ENCODE results near the gene SNX5. TPM values are rescaled to one million over a fixed set of nuclear protein-coding genes. Genes with fewer than 3 reads are reported as not detected.

SNX5 gene
- total and polyA plus RNA-seq, 2 of the 8 experiments (the other 6 are each of a cell fraction or from before 2014, with no cell fraction given) = 155 to 194 TPM

DNA sequence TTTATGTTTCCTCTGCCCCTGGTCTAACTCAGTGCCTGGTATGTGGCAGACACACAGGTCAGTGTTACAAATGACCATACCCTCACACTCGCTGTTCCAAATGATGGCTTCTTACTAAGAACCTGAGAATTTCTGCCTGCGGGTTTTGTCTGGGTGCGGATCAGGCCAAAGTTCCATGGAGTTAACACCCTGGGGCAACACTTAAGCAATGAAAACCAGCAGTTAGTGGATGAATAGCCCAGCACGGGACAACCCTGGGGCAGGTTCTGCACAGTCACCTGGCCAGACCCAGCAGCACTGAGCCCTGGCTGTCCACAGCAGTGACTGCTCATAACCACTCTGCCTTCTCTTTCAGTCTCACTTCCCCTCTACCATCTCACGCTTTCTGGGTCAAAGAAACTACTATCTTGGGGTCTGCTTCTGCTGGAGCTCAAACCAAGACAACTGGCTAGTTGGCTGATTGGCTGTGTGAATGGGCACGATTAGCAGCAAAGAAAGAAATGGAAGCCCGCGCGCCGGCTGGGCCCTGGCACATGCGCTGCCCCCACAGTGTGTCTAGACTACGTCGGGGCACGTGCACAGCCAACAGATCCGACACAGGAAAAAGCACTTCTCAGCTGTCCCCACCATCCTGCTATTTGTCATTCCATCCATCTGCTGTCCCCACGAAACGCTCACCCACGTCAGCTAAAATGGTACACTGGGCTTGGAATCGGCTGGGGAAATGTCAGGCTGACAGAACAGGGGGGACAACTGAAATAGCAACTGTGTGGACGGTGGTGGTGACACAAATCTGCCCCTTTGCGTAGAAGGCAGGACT, 36.8 kb upstream of the SNX5 start:
- no peaks in the 10 kb centered on the region; the same call in 1 of the 2 replicates for H3K23me2 ChIP-seq (ENCODE audit: low read depth, low read length)
- POLR2A ChIA-PET (ENCODE audit: partially characterized antibody) = interaction anchor here (1.2 to 31.5 kb wide), 2 partner anchors 21 to 44 kb away, joined by 4 to 424 read pairs; partner anchors contain the start of genes MGME1 and SNX5

More for the DNA sequence above, 36.8 kb upstream of the SNX5 start:
- Histone ChIP-seq H3K4me2 (ENCODE audit: insufficient read depth in 1 of 2, low read depth in 2 of 2, low read length in 2 of 2) (peak overlapping the region; percentile 28 to 29; a peak in 2 of 4 replicates), H4K5ac (ENCODE audit: insufficient read length, low read depth, low read length) (no peak overlapping the region), H2BK12ac (ENCODE audit: low read depth, low read length) (0 out of 2 replicates have a peak overlapping the region, but pooled peaks have one; percentile 2), H3K27me3 (replicated peaks in 1 of 4; ENCODE audit: control insufficient read depth in 3 of 4, extremely low read depth in 1 of 4, insufficient read depth in 3 of 4, low read length in 3 of 4) (no peaks in the 10 kb centered on the region), H3K18ac (ENCODE audit: extremely low read depth, low read length) (no peak overlapping the region; the same call in 1 of the 2 replicates), H3K9me3 (ENCODE audit: insufficient read depth in 2 of 2, low read depth in 1 of 2, low read length in 1 of 2) (no peaks in the 10 kb centered on the region), H3K79me2 (ENCODE audit: control insufficient read depth in 1 of 2, insufficient read depth in 2 of 2, low read length in 2 of 2) (no peaks in the 10 kb centered on the region), H2AFZ (ENCODE audit: low read length) (no peak overlapping the region), H4K8ac (ENCODE audit: extremely low read depth, insufficient read depth, low read length) (0 out of 2 replicates have a peak overlapping the region, but pooled peaks have one; percentile 19), H3K9ac (replicated peaks in 1 of 4; ENCODE audit: extremely low read depth in 1 of 4, low read depth in 3 of 4, low read length in 3 of 4) (no peak overlapping the region), H3K4me3 (ENCODE audit: extremely low read depth in 1 of 4, insufficient read depth in 2 of 4, low read depth in 3 of 4, low read length in 4 of 4) (no peak overlapping the region; a peak in 1 of 8 replicates), H2BK5ac (ENCODE audit: low read depth, low read length) (0 out of 2 replicates have a peak overlapping the region, but pooled peaks have one; percentile 0), H4K20me1 (replicated peaks in 1 of 2; ENCODE audit: control insufficient read depth in 1 of 2, insufficient read depth in 2 of 2, low read length in 2 of 2) (no peaks in the 10 kb centered on the region), H3K36me3 (ENCODE audit: control insufficient read depth in 2 of 4, insufficient read depth in 4 of 4, low read length in 3 of 4) (no peaks in the 10 kb centered on the region), H2BK15ac (ENCODE audit: low read length) (no peak overlapping the region), H3K4me1 (replicated peaks in 1 of 4; ENCODE audit: control insufficient read depth in 3 of 4, insufficient read depth in 4 of 4, low read length in 3 of 4) (peaks cover 0 to 16% (median 8%) of the 10 kb centered on the region in 4 experiments; a peak in 6 of 7 replicates), H3K4ac (replicated peaks; ENCODE audit: insufficient read length, low read depth, low read length) (no peak overlapping the region), H3K14ac (ENCODE audit: insufficient read length) (no peak overlapping the region), H3K23ac (ENCODE audit: insufficient read length) (no peak overlapping the region), H3K56ac (replicated peaks; ENCODE audit: insufficient read length, low read depth, low read length) (no peak overlapping the region), H2AK5ac (ENCODE audit: low read depth, low read length) (no peak overlapping the region), H2BK120ac (replicated peaks; ENCODE audit: low read depth, low read length) (no peak overlapping the region), H3K27ac (ENCODE audit: low read depth, low read length) (no peak overlapping the region), H4K91ac (replicated peaks; ENCODE audit: insufficient read length, low read length) (no peak overlapping the region), H3K79me1 (ENCODE audit: low read depth, low read length) (no peaks in the 10 kb centered on the region), H2BK20ac (ENCODE audit: low read length) (no peak overlapping the region)
- CTCF ChIA-PET (ENCODE audit: partially characterized antibody) = interaction anchor here (0.7 to 2.5 kb wide), 4 partner anchors 9 to 268 kb away, joined by 3 to 15 read pairs (median 4); no protein-coding TSS in a partner anchor
- WGBS, 2 experiments (ENCODE audit: extremely low coverage in 1 of 2, insufficient coverage in 1 of 2, insufficient read length in 1 of 2, insufficient replicate concordance in 2 of 2, low coverage in 1 of 2, low lambda C conversion rate in 2 of 2, missing lambda C conversion rate in 1 of 2) = 85% methylated on average over 21 of the region's 21 CpGs; no CpG with 5 or more reads in 1 of the 2 experiments
- DNase-seq (ENCODE audit: low read depth in 1 of 2, low spot score in 2 of 2) (peak in 1 of 2 experiments; percentile 39), FAIRE-seq (no peak)
- TF ChIP-seq SP2 (IDR thresholded peaks at IDR 0.05; ENCODE audit: low read length) (no peak), TCF12 (IDR thresholded peaks at IDR 0.05; ENCODE audit: low read depth, low read length) (0 out of 2 replicates have a peak, but pooled peaks have one; percentile 71), NANOG (IDR thresholded peaks at IDR 0.05; ENCODE audit: insufficient read depth, low read depth, low read length, poor library complexity, severe bottlenecking) (peak; percentile 95), CREB1 (IDR thresholded peaks at IDR 0.05) (no peak)
